GM18907 (cell line): ENCODE results near the gene MAX.
"Not testable (repeated sequence)": the region's sequence is repeated elsewhere in the genome, so short reads cannot be mapped to it uniquely, and the experiment has no call there.

ENCODE experiments used
- ATAC-seq: cut with Tn5 transposase; IDR thresholded peaks from one replicate; pipeline ENCODE4 v1.9.1; 2021; ENCODE audit warnings: mild to moderate bottlenecking, moderate library complexity; ENCODE audit not compliant: unreplicated experiment

MAX gene

GRCh38 chr14:65106316-65106715, 4.0 kb upstream of the MAX start:
- no peak for ATAC-seq

- ATAC-seq, result no peak
These were observed 2.5 kb upstream of the MAX start for GRCh38 chr14:65104791-65105190.

GRCh38 chr14:65103150-65103760, 938 bp upstream of the MAX start:
- ATAC-seq, result no peak

- ATAC-seq, result peak; percentile 9
These were observed 481 bp downstream of the MAX start for GRCh38 chr14:65101631-65102440.

- no peak for ATAC-seq
These were observed 1.3 kb downstream of the MAX start for GRCh38 chr14:65100922-65101541.

- ATAC-seq, result no peak
These were observed 3.7 kb downstream of the MAX start for GRCh38 chr14:65098586-65098985.

GRCh38 chr14:65096323-65097089, 5.8 kb downstream of the MAX start:
- no peak for ATAC-seq

- ATAC-seq, result no peak
These were observed 6.6 kb downstream of the MAX start for GRCh38 chr14:65095633-65096205.

- no peak for ATAC-seq
These were observed 10.0 kb downstream of the MAX start for GRCh38 chr14:65092349-65092748.

GRCh38 chr14:65087835-65088234, 14.5 kb downstream of the MAX start:
- not testable (repeated sequence) for ATAC-seq

GRCh38 chr14:65086686-65087085, 15.6 kb downstream of the MAX start:
- ATAC-seq, result not testable (repeated sequence)

GRCh38 chr14:65084554-65085505, 17.5 kb downstream of the MAX start:
- no peak for ATAC-seq

GRCh38 chr14:65082930-65083329, 19.4 kb downstream of the MAX start:
- ATAC-seq, result no peak

- ATAC-seq, result no peak
These were observed 21.2 kb downstream of the MAX start for GRCh38 chr14:65080960-65081747.

GRCh38 chr14:65079768-65080167, 22.5 kb downstream of the MAX start:
- no peak for ATAC-seq

- no peak for ATAC-seq
These were observed 23.1 kb downstream of the MAX start for GRCh38 chr14:65079201-65079600.

- no peak for ATAC-seq
These were observed 25.0 kb downstream of the MAX start for GRCh38 chr14:65077318-65077717.

GRCh38 chr14:65075628-65076325, 26.5 kb downstream of the MAX start:
- no peak for ATAC-seq
